Uterus (tissue), 2 donors: ENCODE results near the gene NSD1.

Source experiments
- CTCF ChIP-seq, 4 experiments: fragments of 200-600 bp in 2 of 4; fragments of 450-650 bp in 2 of 4; sonication (generic) in 2 of 4; IDR thresholded peaks; one replicate each; pipeline ENCODE4 v1.5.1; 2016 to 2019; ENCODE audit warnings: antibody characterized with exemption in 4 of 4, mild to moderate bottlenecking in 2 of 4, moderate library complexity in 1 of 4
- POLR2A ChIP-seq, 2 donors: fragments of 450-650 bp; IDR thresholded peaks; one replicate each; pipeline ENCODE4 v1.6.1; 2016; ENCODE audit warnings: antibody characterized with exemption in 2 of 2, mild to moderate bottlenecking in 1 of 2, moderate library complexity in 1 of 2

GRCh38 chr5:177141496-177141895, 7.9 kb downstream of the NSD1 start:
- no peak for TF ChIP-seq CTCF (IDR thresholded peaks at IDR 0.05)
- TF ChIP-seq POLR2A (IDR thresholded peaks at IDR 0.05), result no peak
